Heart left ventricle (tissue), 16 donors: ENCODE results near the gene NPPC. TPM values are rescaled to one million over a fixed set of nuclear protein-coding genes. Genes with fewer than 3 reads are reported as not detected.

Experiments
- ATAC-seq, 4 donors: fragments of 200-7000 bp; cut with Tn5 transposase; one replicate each; pipeline ENCODE4 v1.9.1; 2020 to 2022; ENCODE audit warnings: moderate library complexity in 4 of 4, mild to moderate bottlenecking in 3 of 4, moderate number of reproducible peaks in 1 of 4
- DNase-seq, 5 donors: peaks; one replicate each; pipeline ENCODE4 v3.0.0-alpha.2; 2020
- H3K27ac ChIP-seq, 12 donors: fragments of 200-600 bp; sonication (generic) in 4 of 12; one replicate each; pipeline versions ENCODE4 v1.5.0 to v1.8.0; 2016 to 2022; ENCODE audit warnings: mild to moderate bottlenecking in 2 of 12
- H3K27me3 ChIP-seq, 9 donors: fragments of 200-600 bp; sonication (generic) in 2 of 9; one replicate each; pipeline versions ENCODE4 v1.5.1 to v1.8.0; 2016 to 2022; ENCODE audit warnings: mild to moderate bottlenecking in 3 of 9
- H3K36me3 ChIP-seq, 9 donors: fragments of 200-600 bp; sonication (generic) in 2 of 9; one replicate each; pipeline versions ENCODE4 v1.5.0 to v1.8.0; 2018 to 2022; ENCODE audit warnings: mild to moderate bottlenecking in 2 of 9
- H3K4me1 ChIP-seq, 12 donors: fragments of 200-600 bp; sonication (generic) in 4 of 12; one replicate each; pipeline versions ENCODE4 v1.5.0 to v1.8.0; 2016 to 2022; ENCODE audit warnings: mild to moderate bottlenecking in 3 of 12
- H3K4me3 ChIP-seq, 12 donors: fragments of 200-600 bp; sonication (generic) in 4 of 12; one replicate each; pipeline versions ENCODE4 v1.5.0 to v1.8.0; 2017 to 2022; ENCODE audit warnings: mild to moderate bottlenecking in 9 of 12, moderate library complexity in 4 of 12
- H3K9me3 ChIP-seq, 12 donors: fragments of 200-600 bp; sonication (generic) in 4 of 12; one replicate each; pipeline versions ENCODE4 v1.5.0 to v1.8.0; 2016 to 2022; ENCODE audit warnings: mild to moderate bottlenecking in 1 of 12
- POLR2A ChIP-seq, 2 donors: fragments of 450-650 bp; IDR thresholded peaks; one replicate each; pipeline ENCODE4 v1.6.1; 2017; ENCODE audit warnings: antibody characterized with exemption in 2 of 2, mild to moderate bottlenecking in 2 of 2, moderate library complexity in 2 of 2
- WGBS, 4 donors: extraction: QIAGEN DNeasy Blood & Tissue Kit in 2 of 4; methylation state at CpG; one replicate each; pipeline versions ENCODE4 v1.1.5 to v1.1.7; 2013 to 2018; 5-methylcytosine and 5-hydroxymethylcytosine counted together
- intact Hi-C, 10 donors: fragments of 100-400 bp; cut with DNase I; formaldehyde crosslinking; loops; one replicate each; pipeline versions ENCODE4 v1.11.1 to v1.14.2; 2022
- polyA plus RNA-seq, 2 donors: library from polyadenylated mRNA; stranded (reverse); fragments of 200-250 nt; gene quantifications; one replicate each; pipeline ENCODE4 v1.2.3, GENCODE V29; 2013
- total RNA-seq, 9 donors: library from RNA; depleted of rRNA in 2 of 9; stranded (reverse); fragments of >200 nt in 2 of 9; fragmentation: NEBNext Ultra II Directional in 3 of 9; extraction: Animal tissue kit (Norgen Biotek cat#: 25700) in 3 of 9; gene quantifications; one replicate each; pipeline versions ENCODE4 v1.1.0 to v1.2.4, GENCODE V29; 2016 to 2023
- TF ChIP-seq, protein P1 (sequence below), 12 donors: fragments of 200-600 bp; sonication (generic) in 4 of 12; IDR thresholded peaks; one replicate each; pipeline versions ENCODE4 v1.5.0 to v1.8.0; 2018 to 2022; ENCODE audit warnings: antibody characterized with exemption in 12 of 12, mild to moderate bottlenecking in 5 of 12
- donor health status: ischemic (EF 13 %, LVEDD 7.1; RV severe dilation, severe dysfunction).
- donor health status: healthy with polysubstance abuse.
- donor health status: DM: no; HTN: yes; CAD: no.
- donor health status: DM: no; HTN: no; CAD: no.
- donor health status: ischemic (EF 25% LVEDD 6.9; RV normal size, moderate dysfunction).
- donor health status: ischemic (EF 25% LVEDD 5.7; RV mildly dilated, moderate dysfunction).
- donor health status: healthy.
- donor health status: DM: yes; HTN: yes; CAD: no.
- donor health status: ischemic (EF 35%, LVEDD 5.7; RV mildly dilated, moderate dysfunction).
- donor health status: nonischemic (EF 11% LVEDD 7.7; RV severe dilation, severe dysfunction).
- donor health status: DM: yes; HTN: yes; CAD: no.
- donor health status: PGD.
- donor health status: ischemic (EF 29% LVEDD 5.4; RV normal size, mild dysfunction).
- donor health status: nonischemic (EF 23%, LVEDD 6.1; RV moderate dilation, normal function).

The NPPC gene
- total and polyA plus RNA-seq, 11 donors = 0.42 to 7.0 (median 1.7) TPM; not detected in 2

DNA sequence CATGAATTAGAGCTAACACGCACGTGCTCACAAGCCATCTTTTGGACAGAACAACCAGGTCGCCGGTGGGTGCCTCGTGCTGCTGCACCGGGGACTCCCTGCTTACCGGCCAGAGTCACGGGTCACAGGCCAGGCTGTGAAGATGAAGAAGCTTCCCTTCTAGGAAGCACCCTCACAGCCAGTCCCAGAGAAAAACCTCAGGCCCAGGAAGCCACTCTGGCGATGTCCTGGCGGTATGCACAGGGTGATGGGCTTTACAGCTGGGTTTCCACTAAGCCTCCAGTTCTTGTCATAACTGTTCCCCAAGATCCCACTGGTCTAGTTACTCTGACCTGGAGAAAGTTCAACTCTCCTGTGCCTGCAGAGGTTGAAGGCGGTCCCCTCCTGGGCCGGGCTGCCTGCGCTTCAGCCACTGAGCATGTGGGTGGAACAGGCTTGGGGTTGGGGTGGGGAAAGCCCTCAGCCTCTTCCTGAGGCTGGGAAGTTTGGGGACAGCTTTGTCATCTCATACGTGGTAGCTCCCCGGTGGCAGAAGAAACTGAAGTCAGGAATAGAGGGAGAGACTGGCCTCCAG, 20.1 kb upstream of the NPPC start:
- H3K27me3 ChIP-seq = no peaks in the 10 kb centered on the region
- intact Hi-C loops = no loop called here
- H3K9me3 ChIP-seq = peaks cover 0 to 3% (median 0%) of the 10 kb centered on the region in 12 donors
- ATAC-seq = no peak
- no peak overlapping the region for H3K27ac ChIP-seq
- 87 to 92% (median 91%) methylated on average over 15 of the region's 15 CpGs for WGBS, 4 donors
- H3K36me3 ChIP-seq = no peaks in the 10 kb centered on the region
- TF ChIP-seq POLR2A (IDR thresholded peaks at IDR 0.05) = no peak
- TF ChIP-seq, protein P1, sequence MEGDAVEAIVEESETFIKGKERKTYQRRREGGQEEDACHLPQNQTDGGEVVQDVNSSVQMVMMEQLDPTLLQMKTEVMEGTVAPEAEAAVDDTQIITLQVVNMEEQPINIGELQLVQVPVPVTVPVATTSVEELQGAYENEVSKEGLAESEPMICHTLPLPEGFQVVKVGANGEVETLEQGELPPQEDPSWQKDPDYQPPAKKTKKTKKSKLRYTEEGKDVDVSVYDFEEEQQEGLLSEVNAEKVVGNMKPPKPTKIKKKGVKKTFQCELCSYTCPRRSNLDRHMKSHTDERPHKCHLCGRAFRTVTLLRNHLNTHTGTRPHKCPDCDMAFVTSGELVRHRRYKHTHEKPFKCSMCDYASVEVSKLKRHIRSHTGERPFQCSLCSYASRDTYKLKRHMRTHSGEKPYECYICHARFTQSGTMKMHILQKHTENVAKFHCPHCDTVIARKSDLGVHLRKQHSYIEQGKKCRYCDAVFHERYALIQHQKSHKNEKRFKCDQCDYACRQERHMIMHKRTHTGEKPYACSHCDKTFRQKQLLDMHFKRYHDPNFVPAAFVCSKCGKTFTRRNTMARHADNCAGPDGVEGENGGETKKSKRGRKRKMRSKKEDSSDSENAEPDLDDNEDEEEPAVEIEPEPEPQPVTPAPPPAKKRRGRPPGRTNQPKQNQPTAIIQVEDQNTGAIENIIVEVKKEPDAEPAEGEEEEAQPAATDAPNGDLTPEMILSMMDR (IDR thresholded peaks at IDR 0.05) = no peak
- H3K4me3 ChIP-seq = no peak overlapping the region
- no peak for DNase-seq
- H3K4me1 ChIP-seq = no peaks in the 10 kb centered on the region

DNA sequence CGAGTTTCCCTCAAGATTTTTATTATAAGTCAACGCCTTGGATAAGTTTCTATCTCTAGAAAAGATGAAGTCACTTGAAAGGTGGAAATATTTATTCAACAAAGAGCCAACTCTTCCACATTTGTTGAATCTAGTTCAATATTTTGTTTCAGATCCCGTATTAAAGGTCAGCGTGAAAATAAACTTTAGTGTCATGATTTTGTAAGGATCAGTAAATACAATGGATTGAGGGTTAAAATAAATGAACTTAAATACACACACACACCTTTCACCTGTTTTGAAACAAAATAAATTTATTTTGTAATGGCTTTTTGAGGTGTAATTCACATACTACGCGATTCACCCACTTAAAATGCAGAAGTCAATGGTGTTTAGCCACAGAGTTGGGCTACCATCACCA, 16.0 kb upstream of the NPPC start:
- WGBS, 4 donors = 88 to 95% (median 93%) methylated on average over 6 of the region's 6 CpGs
- intact Hi-C loops = no loop called here
- no peaks in the 10 kb centered on the region for H3K36me3 ChIP-seq
- H3K9me3 ChIP-seq = no peaks in the 10 kb centered on the region
- DNase-seq = no peak
- no peak overlapping the region for H3K27ac ChIP-seq
- ATAC-seq = no peak
- no peaks in the 10 kb centered on the region for H3K4me1 ChIP-seq
- H3K4me3 ChIP-seq = no peak overlapping the region
- TF ChIP-seq, protein P1 (IDR thresholded peaks at IDR 0.05) = no peak
- no peak for TF ChIP-seq POLR2A (IDR thresholded peaks at IDR 0.05)
- H3K27me3 ChIP-seq = no peaks in the 10 kb centered on the region

DNA sequence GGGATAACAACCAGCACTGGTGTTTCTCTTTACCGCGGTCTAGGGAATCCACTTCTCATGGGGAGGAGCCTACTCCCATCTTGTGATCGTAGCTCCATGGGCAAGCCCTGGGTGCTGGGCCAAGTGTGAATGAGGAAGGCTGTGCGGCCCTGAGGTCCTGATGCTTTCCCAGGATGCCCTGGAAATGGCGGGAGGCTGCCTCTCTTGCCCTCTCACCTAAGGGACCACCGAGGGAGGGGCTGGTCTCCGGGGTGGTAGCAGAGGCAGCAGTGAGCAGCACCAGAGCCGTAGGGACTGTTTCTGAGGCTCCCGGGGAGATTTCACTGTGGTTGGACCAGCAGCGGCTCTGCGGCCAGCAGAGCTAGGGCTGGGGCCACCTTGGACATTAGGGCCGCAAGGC, 15.5 kb upstream of the NPPC start:
- H3K4me3 ChIP-seq = no peak overlapping the region
- ATAC-seq (no peak), DNase-seq (no peak)
- intact Hi-C loops = no loop called here
- no peak overlapping the region for H3K27ac ChIP-seq
- H3K9me3 ChIP-seq = no peaks in the 10 kb centered on the region
- TF ChIP-seq, protein P1 (IDR thresholded peaks at IDR 0.05) = no peak
- TF ChIP-seq POLR2A (IDR thresholded peaks at IDR 0.05) = no peak
- no peaks in the 10 kb centered on the region for H3K4me1 ChIP-seq
- no peaks in the 10 kb centered on the region for H3K36me3 ChIP-seq
- WGBS, 4 donors = 88 to 93% (median 90%) methylated on average over 9 to 12 of the region's 12 CpGs
- no peaks in the 10 kb centered on the region for H3K27me3 ChIP-seq

DNA sequence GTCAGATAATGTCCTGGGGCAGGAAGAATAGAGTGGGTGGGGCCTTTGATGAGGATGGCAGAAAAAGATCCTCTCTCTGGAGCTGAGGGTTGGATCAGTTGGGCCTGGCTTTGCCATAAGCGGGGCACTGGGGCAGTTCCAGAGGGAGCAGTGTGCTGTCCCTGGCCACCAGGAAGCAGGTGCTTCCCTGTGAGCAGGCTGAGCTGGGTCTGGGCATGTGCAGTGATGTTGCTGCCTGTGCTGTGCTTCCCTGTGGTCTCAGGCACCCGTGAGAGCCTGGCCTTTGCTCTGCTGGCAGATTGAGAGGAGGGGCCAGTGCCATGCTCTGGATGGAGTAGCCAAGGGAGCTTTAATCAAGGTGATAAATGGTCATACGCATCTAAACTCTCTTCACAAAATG, 14.6 kb upstream of the NPPC start:
- Histone ChIP-seq H3K36me3 (no peaks in the 10 kb centered on the region), H3K4me3 (no peak overlapping the region), H3K27me3 (no peaks in the 10 kb centered on the region), H3K27ac (no peak overlapping the region), H3K4me1 (no peaks in the 10 kb centered on the region), H3K9me3 (no peaks in the 10 kb centered on the region)
- WGBS, 4 donors = 62 to 76% (median 70%) methylated on average over 2 to 3 of the region's 3 CpGs
- ATAC-seq (no peak), DNase-seq (no peak)
- TF ChIP-seq POLR2A (IDR thresholded peaks at IDR 0.05) = no peak
- TF ChIP-seq, protein P1 (IDR thresholded peaks at IDR 0.05) = no peak
- intact Hi-C loops = no loop called here
